ENCODE measurements around the gene RHPN2. TPM values are rescaled to one million over a fixed set of nuclear protein-coding genes. Genes with fewer than 3 reads are reported as not detected.

RHPN2 gene
- total RNA-seq, 4 donors from 2014 or later = 7.8 to 39.7 (median 18.5) TPM

DNA sequence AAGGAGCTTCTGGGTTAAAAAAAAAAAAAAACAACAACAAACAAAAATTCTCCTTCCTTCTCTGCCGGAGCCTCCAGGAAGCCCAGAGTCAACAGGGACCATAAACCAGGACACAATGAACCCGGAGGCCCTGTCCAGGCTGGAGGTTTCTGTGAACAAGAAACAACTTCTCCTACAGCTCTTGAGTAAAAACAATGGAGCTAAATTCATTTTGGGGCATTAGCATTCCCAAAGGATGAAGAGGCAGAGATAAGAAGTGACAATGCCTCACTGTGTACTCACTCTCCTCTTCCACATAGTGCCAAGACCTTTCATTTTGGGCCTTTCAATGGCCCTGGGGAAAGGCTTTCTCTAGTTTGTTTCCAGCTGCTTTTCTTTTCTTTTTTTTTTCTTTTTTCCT is 9.0 kb downstream of the RHPN2 start:
- WGBS = 48% methylated on average over 2 of the region's 2 CpGs
- Histone ChIP-seq H3K9me3 (no peaks in the 10 kb centered on the region), H3K36me3 (no peaks in the 10 kb centered on the region), H3K4me3 (no peak overlapping the region), H3K27ac (no peak overlapping the region), H3K27me3 (no peaks in the 10 kb centered on the region), H3K4me1 (peaks cover 4% of the 10 kb centered on the region)
- no peak for DNase-seq (ENCODE audit: low spot score in 2 of 2)
- no peak for TF ChIP-seq POLR2AphosphoS5 (IDR thresholded peaks at IDR 0.05)
- TF ChIP-seq EP300 (IDR thresholded peaks at IDR 0.05) = no peak
- TF ChIP-seq POLR2A (IDR thresholded peaks at IDR 0.05) = no peak
- TF ChIP-seq, protein P1, sequence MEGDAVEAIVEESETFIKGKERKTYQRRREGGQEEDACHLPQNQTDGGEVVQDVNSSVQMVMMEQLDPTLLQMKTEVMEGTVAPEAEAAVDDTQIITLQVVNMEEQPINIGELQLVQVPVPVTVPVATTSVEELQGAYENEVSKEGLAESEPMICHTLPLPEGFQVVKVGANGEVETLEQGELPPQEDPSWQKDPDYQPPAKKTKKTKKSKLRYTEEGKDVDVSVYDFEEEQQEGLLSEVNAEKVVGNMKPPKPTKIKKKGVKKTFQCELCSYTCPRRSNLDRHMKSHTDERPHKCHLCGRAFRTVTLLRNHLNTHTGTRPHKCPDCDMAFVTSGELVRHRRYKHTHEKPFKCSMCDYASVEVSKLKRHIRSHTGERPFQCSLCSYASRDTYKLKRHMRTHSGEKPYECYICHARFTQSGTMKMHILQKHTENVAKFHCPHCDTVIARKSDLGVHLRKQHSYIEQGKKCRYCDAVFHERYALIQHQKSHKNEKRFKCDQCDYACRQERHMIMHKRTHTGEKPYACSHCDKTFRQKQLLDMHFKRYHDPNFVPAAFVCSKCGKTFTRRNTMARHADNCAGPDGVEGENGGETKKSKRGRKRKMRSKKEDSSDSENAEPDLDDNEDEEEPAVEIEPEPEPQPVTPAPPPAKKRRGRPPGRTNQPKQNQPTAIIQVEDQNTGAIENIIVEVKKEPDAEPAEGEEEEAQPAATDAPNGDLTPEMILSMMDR (IDR thresholded peaks at IDR 0.05) = no peak

DNA sequence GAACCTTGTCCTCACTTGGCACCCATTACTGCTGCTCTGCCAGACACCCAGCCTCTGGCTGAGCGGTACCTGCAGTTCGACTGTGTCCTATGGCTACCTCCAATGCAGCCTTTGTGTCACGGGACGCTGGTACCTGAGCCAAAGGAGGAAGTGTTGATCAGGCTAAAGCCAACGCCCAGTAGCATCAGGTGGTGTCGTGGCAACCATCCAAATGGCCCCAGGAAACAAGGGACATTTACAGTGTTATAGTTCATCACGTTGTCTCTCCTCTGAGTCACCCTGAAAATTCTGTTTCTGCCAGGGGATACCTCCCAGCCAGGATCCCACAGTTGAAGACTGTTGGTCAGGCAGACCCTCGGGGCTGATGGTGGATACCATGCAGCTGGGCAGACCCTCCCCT is 10.1 kb downstream of the RHPN2 start:
- 56% methylated on average over 3 of the region's 8 CpGs for WGBS
- H3K27me3 ChIP-seq = no peaks in the 10 kb centered on the region
- no peaks in the 10 kb centered on the region for H3K9me3 ChIP-seq
- H3K27ac ChIP-seq = no peak overlapping the region
- TF ChIP-seq EP300 (IDR thresholded peaks at IDR 0.05) = no peak
- TF ChIP-seq POLR2AphosphoS5 (IDR thresholded peaks at IDR 0.05) = no peak
- no peak for TF ChIP-seq POLR2A (IDR thresholded peaks at IDR 0.05)
- TF ChIP-seq, protein P1 (IDR thresholded peaks at IDR 0.05) = no peak
- no peak overlapping the region for H3K4me3 ChIP-seq
- H3K36me3 ChIP-seq = no peaks in the 10 kb centered on the region
- peaks cover 4% of the 10 kb centered on the region for H3K4me1 ChIP-seq
- DNase-seq (ENCODE audit: low spot score in 2 of 2) = peak; percentile 84 to 91

DNA sequence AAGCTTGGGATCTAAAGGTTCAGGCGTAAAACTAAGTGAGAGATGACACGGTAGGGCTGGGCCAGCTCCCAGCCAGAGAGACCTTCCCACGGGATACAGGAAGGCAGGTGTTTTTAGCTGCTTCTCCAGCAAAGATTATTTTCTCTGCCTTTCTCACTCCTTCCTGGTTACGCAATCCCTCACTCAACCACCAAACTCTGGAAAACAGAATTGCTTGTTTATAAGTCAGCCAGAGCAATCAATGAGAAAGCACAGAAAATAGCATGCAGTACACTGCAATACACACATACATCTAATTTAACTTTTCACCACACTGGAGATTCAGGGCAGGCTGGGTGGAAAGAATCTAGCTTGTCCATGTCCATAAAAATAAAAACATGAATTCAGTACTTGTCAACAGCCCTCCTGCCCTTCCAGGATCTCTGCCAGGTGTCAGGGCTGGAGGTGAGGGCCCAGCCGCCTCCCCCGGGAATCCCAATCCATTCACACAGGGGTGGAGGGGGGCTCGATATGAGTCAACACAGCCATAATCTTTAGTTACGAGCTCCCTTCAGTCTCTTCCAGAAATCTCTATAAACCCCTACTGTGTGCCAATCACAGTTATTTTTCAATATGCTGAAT is 12.2 kb downstream of the RHPN2 start:
- peaks cover 4% of the 10 kb centered on the region for H3K4me1 ChIP-seq
- no peak overlapping the region for H3K27ac ChIP-seq
- no peaks in the 10 kb centered on the region for H3K36me3 ChIP-seq
- 61% methylated on average over 8 of the region's 8 CpGs for WGBS
- no peak for TF ChIP-seq POLR2AphosphoS5 (IDR thresholded peaks at IDR 0.05)
- TF ChIP-seq, protein P1 (IDR thresholded peaks at IDR 0.05) = no peak
- no peak for TF ChIP-seq POLR2A (IDR thresholded peaks at IDR 0.05)
- no peak for TF ChIP-seq EP300 (IDR thresholded peaks at IDR 0.05)
- no peak overlapping the region for H3K4me3 ChIP-seq
- H3K27me3 ChIP-seq = no peaks in the 10 kb centered on the region
- DNase-seq (ENCODE audit: low spot score in 2 of 2) = no peak
- no peaks in the 10 kb centered on the region for H3K9me3 ChIP-seq

DNA sequence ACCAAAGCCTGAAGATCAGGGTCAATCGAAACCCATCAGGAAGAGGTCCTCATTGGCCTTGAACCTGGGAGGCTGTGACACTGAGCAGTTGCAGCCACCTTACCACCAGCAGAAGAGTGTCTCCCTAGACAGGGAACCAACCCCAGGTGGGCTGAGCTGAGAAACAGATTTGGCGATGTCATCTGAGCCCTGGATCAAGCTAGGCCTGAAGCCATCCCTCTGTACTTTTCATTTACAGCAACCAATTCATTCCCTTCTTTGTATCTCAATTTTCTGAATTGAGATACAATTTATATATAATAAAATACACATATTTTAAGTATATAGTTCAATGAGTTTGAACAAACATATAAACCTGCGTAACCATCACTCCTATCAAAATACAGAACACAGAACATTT is 14.6 kb downstream of the RHPN2 start:
- 98% methylated on average over 3 of the region's 3 CpGs for WGBS
- H3K27ac ChIP-seq = no peak overlapping the region

More for the DNA sequence above, 14.6 kb downstream of the RHPN2 start:
- no peak for DNase-seq (ENCODE audit: low spot score in 2 of 2)
- H3K9me3 ChIP-seq = no peaks in the 10 kb centered on the region
- H3K27me3 ChIP-seq = no peaks in the 10 kb centered on the region
- no peaks in the 10 kb centered on the region for H3K36me3 ChIP-seq
- peaks cover 4% of the 10 kb centered on the region for H3K4me1 ChIP-seq
- no peak overlapping the region for H3K4me3 ChIP-seq
- TF ChIP-seq POLR2AphosphoS5 (IDR thresholded peaks at IDR 0.05) = no peak
- TF ChIP-seq, protein P1 (IDR thresholded peaks at IDR 0.05) = no peak
- TF ChIP-seq POLR2A (IDR thresholded peaks at IDR 0.05) = no peak
- TF ChIP-seq EP300 (IDR thresholded peaks at IDR 0.05) = no peak
